HG03575 (cell line): ENCODE results near the gene SLC25A48.

Experiments
- ATAC-seq: cut with Tn5 transposase; IDR thresholded peaks from one replicate; pipeline ENCODE4 v1.9.1; 2021; ENCODE audit not compliant: unreplicated experiment, insufficient number of reproducible peaks, low FRiP score; ENCODE audit errors: extremely low read depth

The SLC25A48 gene

DNA sequence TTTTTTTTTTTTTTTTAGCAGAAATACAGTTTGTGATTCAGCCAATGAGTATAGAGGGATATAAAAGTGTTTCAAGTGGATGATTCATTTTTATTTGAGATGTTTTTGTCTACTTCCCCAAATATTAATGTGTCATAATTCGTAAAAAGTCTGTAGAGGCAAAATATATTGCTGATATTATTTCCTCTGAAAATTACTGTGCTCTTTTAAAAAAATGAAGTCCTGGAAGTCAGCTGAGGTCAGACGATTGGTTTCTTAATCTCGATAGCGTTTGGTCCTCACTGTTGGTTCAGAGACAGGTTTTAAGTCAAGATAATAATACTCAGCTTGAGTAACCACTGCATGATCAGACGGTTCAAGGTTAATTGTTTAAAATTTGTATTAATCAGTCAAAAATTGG is 41.7 kb downstream of the SLC25A48 start:
- ATAC-seq: no peak

- no peak for ATAC-seq
Measured at GRCh38 chr5:135877570-135878155, 43.2 kb downstream of the SLC25A48 start.

DNA sequence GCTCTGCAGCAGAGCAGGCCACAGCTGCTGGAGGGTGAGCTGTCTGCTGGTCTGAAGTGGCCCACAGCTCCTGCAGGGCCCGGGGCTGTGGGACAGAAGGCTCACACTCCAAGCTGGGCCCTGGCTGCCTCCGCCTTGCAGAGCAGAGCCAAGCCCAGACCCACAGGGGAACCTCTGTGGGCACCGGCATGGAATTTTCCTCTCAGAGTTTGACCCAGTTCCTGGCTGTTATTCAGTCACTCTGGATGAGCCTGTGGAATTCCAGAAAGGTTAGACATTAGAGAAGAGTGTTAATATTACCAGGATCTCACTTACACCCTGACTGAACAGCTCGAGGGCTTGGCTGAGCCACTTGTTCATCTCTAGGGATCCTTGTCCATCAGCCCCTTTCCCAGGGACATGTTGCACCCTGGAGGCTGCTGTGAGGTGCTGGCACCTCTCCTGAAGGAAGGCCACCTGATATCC is 43.7 kb downstream of the SLC25A48 start:
- ATAC-seq: no peak

- no peak for ATAC-seq
Measured at GRCh38 chr5:135879591-135879990, 45.1 kb downstream of the SLC25A48 start.

GRCh38 chr5:135880278-135880677 is 45.8 kb downstream of the SLC25A48 start:
- ATAC-seq: no peak

- no peak for ATAC-seq
Measured at GRCh38 chr5:135880801-135881200, 46.3 kb downstream of the SLC25A48 start.

DNA sequence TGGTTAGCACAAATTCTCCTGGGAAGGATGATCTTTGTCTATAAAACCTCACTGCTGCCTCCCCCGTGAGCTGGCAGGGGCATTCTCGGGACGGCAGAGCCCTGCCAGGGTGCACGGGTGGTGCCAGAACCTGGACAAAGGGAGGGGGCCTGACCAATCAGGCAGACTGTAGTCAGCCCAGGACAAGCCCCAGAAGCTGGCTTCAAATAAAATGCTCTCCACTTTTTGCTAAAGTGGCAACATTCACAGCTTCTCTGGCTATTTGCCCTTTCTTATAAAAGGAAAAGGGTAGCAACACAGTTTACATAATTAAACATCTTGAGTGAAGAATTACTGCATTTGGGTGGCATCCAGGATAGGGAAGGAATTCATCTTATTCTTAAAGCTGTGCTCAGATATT is 46.8 kb downstream of the SLC25A48 start:
- ATAC-seq: no peak

DNA sequence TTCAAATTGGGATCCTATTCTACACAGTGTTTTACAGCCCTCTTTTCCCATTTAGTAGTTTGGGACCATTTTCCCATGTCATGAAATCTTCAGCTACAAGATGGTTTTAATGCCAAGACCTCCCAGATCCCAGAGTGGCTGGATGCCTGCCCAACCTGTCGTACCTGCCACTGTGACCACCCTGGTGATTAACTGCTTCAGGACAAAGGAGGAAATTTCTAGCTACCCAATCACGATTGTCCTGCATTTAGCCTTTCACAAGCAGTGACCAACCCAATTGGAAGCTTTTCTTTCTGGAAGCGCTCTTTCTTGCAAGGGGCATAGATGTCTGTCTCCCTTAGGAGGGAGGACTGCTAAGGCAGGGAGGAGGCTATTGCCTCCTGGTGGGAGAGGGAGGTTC is 47.4 kb downstream of the SLC25A48 start:
- ATAC-seq: no peak

- ATAC-seq: no peak
Measured at GRCh38 chr5:135883026-135883425, 48.6 kb downstream of the SLC25A48 start.

DNA sequence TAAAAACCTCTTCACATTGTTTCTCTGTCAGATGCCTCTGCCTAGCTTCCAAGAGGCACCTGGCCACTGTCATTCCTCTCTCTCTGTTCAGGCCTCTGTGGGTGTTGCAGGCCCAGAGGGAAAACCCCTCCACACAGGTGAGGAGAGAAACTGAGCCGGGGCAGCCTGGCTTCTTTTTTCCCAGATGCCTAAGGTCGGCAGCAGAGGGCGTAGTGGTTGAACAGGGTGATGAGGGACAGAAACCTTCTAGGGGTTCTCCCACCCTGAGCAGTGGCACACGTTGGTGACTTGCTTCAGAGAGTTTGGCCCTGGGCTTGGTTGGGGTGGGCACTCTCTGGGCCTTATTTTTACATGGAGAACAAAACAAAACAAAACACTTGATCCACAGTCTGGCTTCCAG is 49.0 kb downstream of the SLC25A48 start:
- ATAC-seq: no peak

DNA sequence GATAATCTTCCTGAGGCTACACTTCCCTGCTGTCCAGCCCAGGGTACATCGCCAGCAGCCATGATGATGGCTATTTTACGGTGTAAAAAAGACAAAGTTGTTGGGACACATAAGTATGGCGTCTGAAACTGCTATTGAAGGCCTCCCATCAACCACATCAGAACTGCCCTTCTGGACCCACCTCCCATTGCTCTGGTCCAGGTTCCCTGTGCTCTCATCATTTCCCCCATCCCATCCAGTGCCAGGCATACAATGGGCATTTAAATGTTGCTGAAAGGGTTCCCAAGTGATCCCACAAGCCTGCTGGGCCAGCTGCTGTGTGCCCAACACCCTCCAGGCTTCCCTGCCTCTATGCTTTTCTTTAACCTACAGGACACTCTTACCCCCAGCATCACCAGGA is 50.6 kb downstream of the SLC25A48 start:
- no peak for ATAC-seq

DNA sequence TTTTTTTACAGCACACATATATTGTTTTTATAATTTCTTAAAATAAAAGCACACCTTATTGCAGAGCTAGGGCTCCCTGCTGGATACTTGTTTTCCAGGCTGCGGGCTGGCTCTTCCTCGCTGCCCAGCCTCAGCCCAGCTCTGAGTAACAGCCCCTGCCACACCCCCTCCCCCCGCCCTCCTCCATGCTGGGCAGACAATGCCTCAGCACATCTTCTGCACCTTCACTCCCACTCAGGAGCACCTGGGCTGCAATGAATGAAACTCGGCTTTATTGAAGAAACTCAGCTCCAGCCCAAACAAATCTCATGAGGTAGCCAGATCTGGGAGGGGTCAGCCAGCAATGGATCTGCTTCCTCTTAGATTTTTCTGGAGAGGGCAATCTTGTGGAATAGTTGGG is 51.7 kb downstream of the SLC25A48 start:
- no peak for ATAC-seq

- ATAC-seq: no peak
Measured at GRCh38 chr5:135887447-135887864, 53.0 kb downstream of the SLC25A48 start.

DNA sequence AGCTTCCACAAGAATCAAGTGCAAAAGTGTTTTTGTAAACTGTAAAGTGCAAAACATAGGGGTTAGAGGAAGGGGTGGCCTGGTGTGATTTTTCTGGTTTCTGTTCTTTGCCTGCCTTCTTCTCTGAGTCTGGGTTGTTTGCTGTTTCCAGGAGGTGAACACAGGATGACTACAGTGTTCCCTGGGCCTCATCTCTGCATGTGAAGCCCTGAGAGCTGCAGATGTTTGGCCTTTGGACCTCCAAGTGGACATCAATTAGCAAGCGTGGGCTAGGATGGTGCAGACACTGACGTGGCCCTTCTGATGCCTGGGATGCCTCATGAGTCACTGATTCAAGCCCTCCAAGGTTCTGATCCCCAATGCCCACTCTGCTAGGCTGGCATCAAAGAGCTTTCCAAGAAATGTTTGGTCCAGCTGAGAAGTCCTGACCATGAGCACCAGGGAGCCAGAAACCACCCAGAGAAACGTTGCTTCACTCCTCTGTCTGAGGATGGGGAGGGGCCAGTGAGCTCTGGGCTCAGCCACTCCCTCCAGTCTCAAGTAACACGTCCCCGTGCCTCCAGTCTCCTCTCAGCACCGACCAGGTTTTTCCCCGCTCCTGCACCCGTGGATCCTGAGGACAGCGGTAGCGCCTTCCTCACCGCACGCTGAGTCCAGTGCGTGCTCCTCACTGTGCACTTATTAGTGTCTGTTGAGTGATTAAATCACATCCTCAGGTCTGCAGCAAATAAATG is 53.6 kb downstream of the SLC25A48 start:
- ATAC-seq: no peak

- no peak for ATAC-seq
Measured at GRCh38 chr5:135890296-135890695, 55.8 kb downstream of the SLC25A48 start.

- no peak for ATAC-seq
Measured at GRCh38 chr5:135890867-135891266, 56.4 kb downstream of the SLC25A48 start.

DNA sequence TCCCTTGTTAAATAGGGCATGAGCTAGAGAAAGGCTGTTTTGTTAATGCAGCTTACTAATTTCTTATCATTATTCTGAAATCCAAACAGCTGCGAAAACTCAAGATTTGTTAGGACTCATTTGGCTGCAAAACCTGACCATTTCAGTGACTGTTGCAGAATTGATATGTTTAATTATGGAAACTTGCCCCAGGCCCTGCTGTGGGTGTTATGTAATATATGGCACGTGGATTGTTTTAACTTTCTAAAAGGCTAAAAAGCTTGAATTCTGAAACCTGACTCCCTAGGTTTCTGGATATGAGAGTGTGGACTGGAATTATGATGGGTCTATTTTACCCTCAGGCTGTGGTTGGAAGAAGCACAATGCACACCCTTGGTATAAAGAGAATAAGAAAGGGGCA is 56.8 kb downstream of the SLC25A48 start:
- ATAC-seq: no peak

- ATAC-seq: no peak
Measured at GRCh38 chr5:135891791-135892190, 57.3 kb downstream of the SLC25A48 start.

- ATAC-seq: no peak
Measured at GRCh38 chr5:135894276-135894675, 59.8 kb downstream of the SLC25A48 start.

GRCh38 chr5:135894789-135895188 is 60.3 kb downstream of the SLC25A48 start:
- ATAC-seq: no peak
